ENCODE measurements around the gene PHF21B.

DNA sequence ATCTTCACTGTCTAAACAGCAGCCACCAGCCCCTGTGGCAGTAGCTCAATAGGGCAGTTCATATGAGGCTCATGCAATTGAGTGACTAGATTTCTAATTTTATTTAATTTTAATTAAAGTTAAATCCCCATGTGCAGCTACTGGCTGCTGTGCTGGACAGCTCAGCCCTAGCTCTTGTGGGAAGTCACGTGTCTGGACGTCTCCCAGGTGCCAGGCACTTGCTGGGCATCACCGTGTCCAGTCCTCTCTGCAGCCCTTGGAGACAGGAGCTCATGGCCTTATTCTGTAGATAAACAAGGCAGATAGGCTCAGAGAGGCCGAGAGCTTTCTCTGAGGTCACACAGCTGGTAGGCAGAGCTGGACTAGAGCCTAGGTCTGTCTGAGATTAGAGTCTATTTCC is 162.4 kb downstream of the PHF21B start:
- no peak for TF ChIP-seq EZH2 (IDR thresholded peaks at IDR 0.05; ENCODE audit: low read length, missing control alignments)
- TF ChIP-seq, protein P1, sequence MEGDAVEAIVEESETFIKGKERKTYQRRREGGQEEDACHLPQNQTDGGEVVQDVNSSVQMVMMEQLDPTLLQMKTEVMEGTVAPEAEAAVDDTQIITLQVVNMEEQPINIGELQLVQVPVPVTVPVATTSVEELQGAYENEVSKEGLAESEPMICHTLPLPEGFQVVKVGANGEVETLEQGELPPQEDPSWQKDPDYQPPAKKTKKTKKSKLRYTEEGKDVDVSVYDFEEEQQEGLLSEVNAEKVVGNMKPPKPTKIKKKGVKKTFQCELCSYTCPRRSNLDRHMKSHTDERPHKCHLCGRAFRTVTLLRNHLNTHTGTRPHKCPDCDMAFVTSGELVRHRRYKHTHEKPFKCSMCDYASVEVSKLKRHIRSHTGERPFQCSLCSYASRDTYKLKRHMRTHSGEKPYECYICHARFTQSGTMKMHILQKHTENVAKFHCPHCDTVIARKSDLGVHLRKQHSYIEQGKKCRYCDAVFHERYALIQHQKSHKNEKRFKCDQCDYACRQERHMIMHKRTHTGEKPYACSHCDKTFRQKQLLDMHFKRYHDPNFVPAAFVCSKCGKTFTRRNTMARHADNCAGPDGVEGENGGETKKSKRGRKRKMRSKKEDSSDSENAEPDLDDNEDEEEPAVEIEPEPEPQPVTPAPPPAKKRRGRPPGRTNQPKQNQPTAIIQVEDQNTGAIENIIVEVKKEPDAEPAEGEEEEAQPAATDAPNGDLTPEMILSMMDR (conservative IDR thresholded peaks at IDR 0.05 in 1 of 2, IDR thresholded peaks at IDR 0.05 in 1 of 2; ENCODE audit: low read depth in 1 of 2, low read length in 2 of 2): no peak
